GM19023 (cell line): ENCODE data around the gene TOM1L2.
A peak's percentile ranks its signal among the peaks of the same experiment; 100 is the strongest.
"Not testable (repeated sequence)": the region's sequence is repeated elsewhere in the genome, so short reads cannot be mapped to it uniquely, and the experiment has no call there.

Experiments
- ATAC-seq: cut with Tn5 transposase; IDR thresholded peaks from one replicate; pipeline ENCODE4 v1.9.1; 2021; ENCODE audit warnings: mild to moderate bottlenecking, moderate library complexity; ENCODE audit not compliant: unreplicated experiment

TOM1L2 gene

DNA sequence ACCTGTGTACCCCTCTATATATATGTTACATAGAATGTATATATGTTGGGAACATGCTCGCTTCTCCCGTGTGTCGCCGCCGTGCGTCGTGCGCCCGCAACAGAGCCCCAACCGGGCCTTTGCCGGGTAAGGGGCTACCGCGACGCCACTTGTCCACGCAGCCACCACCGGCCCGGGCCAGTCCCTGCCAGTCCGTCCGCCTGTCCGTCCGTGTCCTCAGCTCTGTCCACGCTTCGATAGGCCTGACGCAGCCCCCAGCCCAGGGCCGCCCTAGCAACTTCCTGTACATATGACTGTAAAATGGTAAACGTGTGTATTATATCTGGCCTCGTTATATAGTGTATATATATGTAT, 161.3 kb downstream of the TOM1L2 start:
- no peak for ATAC-seq

GRCh38 chr17:17810084-17810894, 161.9 kb downstream of the TOM1L2 start:
- ATAC-seq, result no peak

- no peak for ATAC-seq
These were observed 162.6 kb downstream of the TOM1L2 start for GRCh38 chr17:17809531-17810083.

- ATAC-seq, result peak; percentile 69
These were observed 163.3 kb downstream of the TOM1L2 start for GRCh38 chr17:17808706-17809432.

DNA sequence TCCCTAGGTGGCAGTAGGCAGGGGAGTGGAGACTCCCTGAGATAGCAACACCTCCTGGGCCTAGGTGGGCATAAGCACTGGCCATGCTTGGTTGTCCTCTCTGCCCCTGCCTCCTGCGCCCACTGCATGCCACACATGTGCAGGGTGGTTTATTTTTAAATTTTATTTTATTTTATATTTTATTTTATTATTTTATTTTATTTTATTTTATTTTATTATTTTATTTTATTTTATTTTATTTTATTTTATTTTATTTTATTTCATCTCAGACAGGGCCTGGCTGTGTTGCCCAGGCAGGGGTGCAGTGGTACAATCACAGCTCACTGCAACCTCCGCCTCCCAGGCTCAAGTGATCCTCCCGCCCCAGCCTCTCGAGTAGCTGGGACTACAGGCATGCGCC, 164.0 kb downstream of the TOM1L2 start:
- not testable (repeated sequence) for ATAC-seq

DNA sequence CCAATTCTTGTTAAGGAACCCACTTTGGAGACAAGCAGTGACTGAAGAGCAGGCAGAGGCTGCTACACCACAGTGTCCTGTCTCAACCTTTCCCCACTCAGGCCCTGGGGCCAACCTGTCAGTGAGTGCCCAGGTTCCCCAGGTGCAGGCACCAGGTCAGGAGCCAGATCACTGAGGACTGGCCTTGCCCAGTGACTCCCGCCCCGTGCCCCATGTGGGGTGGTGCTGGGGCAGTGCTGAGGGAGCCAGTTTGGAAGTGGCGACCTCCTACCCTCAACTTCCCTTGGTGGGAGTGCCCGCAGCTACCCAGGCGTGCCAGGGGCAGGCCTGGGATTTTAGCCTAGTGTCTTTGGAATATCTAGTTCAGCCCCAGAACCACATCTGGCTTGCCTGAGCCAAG, 164.8 kb downstream of the TOM1L2 start:
- no peak for ATAC-seq

DNA sequence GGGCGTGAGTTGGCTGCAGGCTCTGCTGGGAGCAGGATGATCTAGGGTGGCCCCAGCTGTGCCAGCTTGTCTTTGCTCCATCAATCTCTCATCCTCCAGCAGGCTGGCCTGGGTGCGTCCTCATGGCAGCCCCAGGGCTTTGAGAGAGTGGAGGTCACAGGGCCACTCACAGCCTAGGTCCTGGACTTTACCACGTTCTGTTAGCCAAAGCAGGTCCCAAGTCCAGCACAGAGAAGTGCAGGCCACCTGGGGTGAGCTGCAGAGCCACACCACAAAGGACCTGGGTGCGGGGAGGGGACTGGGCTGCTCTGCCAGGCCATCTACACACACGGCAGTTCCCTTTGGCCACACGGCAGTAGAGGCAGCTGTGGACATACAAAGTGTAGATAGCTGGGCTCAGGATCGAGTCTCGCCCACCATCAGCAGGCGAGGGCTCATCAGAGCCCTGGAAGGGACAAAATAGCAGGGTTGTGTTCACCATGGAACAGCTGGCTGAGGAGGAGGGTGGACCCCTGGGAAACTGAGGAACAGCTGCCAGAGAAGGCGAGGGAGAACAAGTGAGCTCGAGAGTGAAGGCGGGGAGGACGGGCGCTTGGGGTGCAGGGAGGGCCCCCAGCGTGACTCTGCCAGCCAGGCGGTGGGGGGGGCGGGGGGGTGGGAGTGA, 165.5 kb downstream of the TOM1L2 start:
- no peak for ATAC-seq

- no peak for ATAC-seq
These were observed 166.2 kb downstream of the TOM1L2 start for GRCh38 chr17:17806035-17806434.

GRCh38 chr17:17805575-17805974, 166.6 kb downstream of the TOM1L2 start:
- no peak for ATAC-seq

GRCh38 chr17:17804007-17804406, 168.2 kb downstream of the TOM1L2 start:
- ATAC-seq, result no peak

- no peak for ATAC-seq
These were observed 170.3 kb downstream of the TOM1L2 start for GRCh38 chr17:17801800-17802481.

- ATAC-seq, result no peak
These were observed 171.6 kb downstream of the TOM1L2 start for GRCh38 chr17:17800504-17801021.

DNA sequence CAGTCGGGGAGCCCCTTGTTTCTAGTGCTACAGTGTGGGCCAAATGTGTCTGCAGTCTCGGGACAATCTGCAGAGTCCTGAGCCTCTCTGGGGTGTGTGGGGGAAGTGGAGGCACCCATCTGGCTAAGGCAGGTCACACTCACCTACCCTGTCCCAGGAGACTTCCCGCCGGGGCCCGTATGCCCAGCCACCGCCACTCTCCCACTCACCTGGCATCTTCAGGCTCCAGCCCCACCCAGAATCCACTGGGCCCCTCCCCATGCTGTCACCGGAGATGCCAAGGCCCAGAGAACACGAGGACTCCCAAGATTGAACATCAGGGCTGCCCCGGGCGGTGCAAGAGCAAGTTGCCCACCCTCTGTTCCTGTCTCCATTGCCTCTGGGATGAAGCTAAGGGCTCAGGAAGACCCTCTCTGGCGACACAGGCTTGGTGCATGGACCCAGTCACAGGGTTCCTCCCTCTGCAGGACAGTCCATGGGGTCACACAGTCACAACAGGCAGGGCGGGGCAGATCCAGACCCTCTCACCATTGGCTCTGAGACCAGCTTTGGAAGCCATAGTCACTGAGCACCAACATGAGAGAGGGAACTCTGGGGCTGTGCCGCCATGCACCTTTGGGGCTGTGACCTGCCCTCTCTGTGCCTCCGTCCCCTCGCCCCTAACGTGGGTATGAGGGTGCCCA, 173.5 kb downstream of the TOM1L2 start:
- ATAC-seq, result no peak

DNA sequence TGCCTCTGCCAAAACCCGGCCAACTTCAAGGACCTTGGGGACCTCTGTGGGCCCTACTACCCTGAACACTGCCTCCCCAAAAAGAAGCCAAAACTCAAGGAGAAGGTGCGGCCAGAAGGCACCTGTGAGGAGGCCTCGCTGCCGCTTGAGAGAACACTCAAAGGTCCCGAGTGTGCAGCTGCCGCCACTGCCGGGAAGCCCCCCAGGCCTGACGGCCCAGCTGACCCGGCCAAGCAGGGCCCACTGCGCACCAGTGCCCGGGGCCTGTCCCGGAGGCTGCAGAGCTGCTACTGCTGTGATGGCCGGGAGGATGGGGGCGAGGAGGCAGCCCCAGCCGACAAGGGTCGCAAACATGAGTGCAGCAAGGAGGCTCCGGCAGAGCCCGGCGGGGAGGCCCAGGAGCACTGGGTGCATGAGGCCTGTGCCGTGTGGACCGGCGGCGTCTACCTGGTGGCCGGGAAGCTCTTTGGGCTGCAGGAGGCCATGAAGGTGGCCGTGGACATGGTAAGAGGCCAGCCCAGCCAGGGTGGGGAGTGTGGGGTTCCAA, 174.1 kb downstream of the TOM1L2 start:
- ATAC-seq, result no peak

DNA sequence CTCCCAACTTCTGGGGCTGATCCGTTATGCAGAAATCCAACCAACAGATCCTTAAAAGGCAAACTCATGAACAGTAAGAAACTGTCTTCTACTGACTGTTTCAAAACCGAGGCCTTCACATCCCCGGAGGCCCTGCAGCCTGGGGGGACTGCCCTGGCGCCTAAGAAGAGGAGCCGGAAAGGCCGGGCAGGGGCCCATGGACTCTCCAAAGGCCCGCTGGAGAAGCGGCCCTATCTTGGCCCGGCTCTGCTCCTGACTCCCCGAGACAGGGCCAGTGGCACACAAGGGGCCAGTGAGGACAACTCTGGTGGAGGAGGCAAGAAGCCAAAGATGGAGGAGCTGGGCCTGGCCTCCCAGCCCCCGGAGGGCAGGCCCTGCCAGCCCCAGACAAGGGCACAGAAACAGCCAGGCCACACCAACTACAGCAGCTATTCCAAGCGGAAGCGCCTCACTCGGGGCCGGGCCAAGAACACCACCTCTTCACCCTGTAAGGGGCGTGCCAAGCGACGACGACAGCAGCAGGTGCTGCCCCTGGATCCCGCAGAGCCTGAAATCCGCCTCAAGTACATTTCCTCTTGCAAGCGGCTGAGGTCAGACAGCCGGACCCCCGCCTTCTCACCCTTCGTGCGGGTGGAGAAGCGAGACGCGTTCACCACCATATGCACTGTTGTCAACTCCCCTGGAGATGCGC, 174.9 kb downstream of the TOM1L2 start:
- no peak for ATAC-seq

GRCh38 chr17:17796787-17797061, 175.5 kb downstream of the TOM1L2 start:
- no peak for ATAC-seq

DNA sequence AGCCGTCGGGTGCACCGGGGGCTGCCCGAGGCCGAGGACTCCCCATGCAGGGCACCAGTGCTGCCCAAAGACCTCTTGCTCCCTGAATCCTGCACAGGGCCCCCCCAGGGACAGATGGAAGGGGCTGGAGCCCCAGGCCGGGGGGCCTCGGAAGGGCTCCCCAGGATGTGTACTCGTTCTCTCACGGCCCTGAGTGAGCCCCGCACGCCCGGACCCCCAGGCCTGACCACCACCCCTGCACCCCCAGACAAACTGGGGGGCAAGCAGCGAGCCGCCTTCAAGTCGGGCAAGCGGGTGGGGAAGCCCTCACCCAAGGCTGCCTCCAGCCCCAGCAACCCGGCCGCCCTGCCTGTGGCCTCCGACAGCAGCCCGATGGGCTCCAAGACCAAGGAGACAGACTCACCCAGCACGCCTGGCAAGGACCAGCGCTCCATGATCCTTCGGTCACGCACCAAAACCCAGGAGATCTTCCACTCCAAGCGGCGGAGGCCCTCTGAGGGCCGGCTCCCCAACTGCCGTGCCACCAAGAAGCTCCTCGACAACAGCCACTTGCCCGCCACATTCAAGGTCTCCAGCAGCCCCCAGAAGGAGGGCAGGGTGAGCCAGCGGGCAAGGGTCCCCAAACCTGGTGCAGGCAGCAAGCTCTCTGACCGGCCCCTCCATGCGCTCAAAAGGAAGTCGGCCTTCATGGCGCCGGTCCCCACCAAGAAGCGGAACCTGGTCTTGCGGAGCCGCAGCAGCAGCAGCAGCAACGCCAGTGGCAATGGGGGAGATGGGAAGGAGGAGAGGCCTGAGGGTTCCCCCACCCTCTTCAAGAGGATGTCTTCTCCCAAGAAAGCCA, 176.0 kb downstream of the TOM1L2 start:
- ATAC-seq, result no peak

DNA sequence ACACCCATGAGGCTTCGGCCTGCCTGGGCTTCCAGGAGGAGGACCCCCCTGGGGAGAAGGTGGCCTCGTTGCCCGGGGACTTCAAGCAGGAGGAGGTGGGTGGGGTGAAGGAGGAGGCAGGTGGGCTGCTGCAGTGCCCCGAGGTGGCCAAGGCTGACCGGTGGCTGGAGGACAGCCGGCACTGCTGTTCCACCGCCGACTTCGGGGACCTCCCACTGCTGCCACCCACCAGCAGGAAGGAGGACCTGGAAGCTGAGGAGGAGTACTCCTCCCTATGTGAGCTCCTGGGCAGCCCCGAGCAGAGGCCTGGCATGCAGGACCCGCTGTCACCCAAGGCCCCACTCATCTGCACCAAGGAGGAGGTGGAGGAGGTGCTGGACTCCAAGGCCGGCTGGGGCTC, 176.9 kb downstream of the TOM1L2 start:
- no peak for ATAC-seq

- ATAC-seq, result no peak
These were observed 177.8 kb downstream of the TOM1L2 start for GRCh38 chr17:17794382-17794781.
